UCSD-AML1 (cell line): ENCODE measurements around the gene SYNE1.
"Not testable (repeated sequence)": the region's sequence is repeated elsewhere in the genome, so short reads cannot be mapped to it uniquely, and the experiment has no call there.

Experiments
- DNase-seq: peaks from one replicate; lab custom pipeline; 2025; ENCODE audit not compliant: unreplicated experiment; lab: John Stamatoyannopoulos, UW

Gene SYNE1

DNA sequence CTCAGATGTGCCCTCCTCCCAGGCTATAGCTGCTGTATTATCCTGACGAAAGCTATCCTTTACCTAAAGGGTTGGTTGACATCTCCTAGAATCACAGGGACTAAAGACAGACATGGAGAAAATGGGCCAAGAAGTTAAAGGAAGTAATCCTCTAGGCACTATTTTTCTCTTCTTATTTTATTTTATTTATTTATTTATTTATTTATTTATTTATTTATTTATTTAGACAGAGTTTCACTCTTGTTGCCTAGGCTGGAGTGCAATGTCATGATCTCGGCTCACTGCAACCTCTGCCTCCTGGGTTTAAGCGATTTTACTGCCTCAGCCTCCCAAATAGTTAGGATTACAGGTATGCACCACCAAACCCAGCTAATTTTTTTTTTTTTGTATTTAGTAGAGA lies 309.0 kb downstream of the SYNE1 start:
- not testable (repeated sequence) for DNase-seq

DNA sequence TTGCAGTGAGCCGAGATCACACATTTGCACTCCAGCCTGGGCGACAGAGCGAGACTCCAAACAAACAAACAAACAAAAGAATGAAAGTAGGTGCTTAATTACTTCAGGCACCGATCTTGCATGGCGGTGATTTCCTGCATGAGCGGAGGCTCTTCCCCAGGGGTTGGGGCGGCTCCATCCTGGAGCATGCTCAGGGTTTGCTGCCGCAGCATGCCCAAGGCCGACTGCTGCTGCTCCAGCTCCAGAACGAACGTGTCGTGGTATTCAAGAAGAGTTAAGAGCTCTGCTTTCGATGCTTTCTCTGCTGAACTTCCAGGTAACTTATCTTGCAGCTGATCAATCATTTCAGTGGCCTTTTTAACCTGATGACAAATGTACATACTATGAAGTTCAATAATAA lies 313.8 kb downstream of the SYNE1 start:
- no peak for DNase-seq

DNA sequence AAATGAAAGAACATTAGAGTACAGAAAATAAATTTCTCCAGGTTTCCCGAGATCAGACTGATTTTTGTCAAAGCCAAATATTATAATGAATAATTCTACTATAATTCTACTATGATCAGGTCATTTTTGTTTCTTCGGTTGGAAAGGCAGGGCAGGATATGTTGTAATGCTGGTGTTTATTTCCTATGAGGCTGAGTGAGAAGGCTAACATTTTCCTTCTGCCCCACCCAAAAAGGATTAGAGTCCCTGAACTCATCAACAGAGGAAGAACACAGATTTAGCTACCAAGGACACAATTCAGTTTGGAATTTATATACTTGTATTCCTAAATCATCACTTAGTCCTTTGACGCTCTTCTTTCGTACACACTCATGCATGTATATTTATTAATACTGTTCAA lies 318.9 kb downstream of the SYNE1 start:
- no peak for DNase-seq

DNA sequence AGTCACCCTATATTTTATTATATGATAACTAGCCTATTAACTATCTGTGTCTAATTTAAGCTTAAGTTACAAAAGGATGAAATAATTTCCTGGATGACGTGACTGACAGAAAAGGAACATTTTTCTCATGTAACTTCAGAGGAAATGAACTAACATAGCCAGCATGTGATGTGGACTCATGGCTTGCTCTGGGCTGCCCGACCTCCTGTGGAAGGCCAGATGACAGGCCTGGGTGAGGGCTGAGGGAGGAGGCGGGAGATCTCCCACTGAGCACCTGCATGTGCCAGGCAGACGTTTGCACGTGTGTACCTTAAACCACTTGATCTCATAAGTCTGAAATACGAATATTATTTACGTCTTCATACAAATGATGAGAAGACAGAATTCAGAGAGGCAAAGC lies 321.1 kb downstream of the SYNE1 start:
- no peak for DNase-seq

DNA sequence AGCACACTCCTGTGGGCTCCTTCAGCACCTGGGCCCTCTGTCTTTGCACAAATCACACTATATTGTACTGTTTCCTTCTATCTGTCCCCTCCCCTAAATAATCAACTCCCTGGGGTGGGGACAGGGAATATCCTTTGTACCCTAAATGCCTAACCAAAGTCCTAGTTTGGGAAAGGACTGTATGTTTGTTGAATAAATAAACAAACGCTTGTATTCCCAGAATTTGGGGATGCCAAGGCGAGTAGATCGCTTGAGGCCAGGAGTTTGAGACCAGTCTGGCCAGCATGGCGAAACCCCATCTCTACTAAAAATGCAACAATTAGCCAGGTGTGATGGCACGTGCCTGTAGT lies 322.7 kb downstream of the SYNE1 start:
- no peak for DNase-seq

DNA sequence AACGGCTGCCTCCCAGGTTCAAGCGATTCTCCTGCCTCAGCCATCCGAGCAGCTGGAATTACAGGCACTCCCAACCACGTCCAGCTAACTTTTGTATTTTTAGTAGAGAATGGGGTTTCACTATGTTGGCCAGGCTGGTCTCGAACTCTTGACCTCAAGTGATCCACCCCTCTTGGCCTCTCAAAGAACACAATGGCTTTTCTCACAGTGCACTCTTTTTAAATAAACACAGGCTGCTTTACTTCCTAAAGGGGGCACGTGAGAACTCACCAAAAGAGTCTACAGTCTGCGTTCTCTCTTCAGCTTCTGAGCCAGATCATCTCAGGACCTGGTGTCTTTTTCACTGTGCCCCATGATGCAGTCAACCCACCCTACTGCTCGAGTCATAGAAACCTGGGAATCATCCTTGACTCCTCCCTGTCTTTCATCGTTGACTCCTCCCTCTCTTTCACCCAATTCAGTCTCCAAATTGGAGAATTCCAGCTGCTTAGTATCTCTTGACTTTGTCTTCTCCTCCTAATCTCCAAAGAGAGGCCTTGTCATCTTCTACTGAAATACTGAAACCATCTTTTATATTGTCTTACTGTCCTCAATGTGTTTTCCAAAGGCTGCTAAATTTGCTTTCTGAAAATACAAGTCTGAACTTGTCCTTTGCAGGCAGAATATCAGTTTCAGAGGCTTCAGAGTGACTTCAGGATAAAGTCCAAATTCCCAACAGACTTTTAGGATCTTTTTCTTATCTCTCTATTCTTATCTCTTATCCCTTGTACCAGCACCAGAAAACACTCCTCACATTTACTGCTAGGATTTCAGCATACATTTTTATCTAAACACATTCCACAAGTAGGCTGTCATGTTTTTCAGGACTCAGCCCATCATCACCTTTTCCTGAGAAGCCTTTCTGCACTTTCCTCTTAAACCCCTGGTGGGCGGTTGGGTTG lies 323.4 kb downstream of the SYNE1 start:
- no peak for DNase-seq

DNA sequence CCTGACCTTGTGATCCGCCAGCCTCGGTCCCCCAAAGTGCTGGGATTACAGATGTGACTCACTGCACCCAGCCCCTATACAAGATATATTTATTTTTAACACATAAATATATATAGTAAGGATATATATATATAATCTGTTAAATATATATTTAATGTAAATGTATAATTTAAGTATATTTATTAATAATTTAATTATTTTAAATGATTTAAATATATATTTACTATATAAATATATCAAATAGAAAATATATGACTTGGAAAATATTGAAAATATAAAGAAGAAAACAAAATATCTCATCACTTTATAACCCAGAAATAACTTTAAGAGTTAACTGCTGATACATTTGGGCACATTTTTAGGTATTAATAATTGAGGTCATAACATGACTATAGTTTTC lies 324.7 kb downstream of the SYNE1 start:
- no peak for DNase-seq

DNA sequence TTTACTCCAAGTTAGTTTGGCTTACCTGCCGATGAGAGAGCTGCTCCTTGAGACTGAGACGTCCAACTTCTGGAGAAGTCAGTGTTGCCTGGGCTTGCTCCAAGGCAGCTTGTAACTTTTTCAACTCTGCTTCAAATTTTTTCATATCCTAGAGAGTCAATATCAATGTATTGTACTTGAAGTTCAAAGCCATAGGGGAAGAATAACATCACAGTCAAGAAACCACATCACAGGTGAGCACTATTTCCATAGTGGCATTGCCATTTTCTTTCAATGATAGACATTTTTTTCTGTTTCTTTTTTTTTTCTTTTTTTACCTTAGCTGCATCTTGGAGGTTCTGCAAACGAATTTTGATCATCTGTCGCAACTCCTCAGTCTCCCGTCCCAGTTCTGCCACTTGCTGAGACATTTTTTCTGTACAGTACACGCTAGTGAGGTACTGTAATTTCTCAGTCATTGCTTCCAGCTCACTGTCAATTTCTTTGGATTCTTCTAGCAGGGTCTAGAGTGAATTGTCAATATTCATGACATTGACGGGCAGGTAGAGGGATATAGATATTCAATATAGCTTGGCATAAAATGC lies 326.7 kb downstream of the SYNE1 start:
- no peak for DNase-seq

DNA sequence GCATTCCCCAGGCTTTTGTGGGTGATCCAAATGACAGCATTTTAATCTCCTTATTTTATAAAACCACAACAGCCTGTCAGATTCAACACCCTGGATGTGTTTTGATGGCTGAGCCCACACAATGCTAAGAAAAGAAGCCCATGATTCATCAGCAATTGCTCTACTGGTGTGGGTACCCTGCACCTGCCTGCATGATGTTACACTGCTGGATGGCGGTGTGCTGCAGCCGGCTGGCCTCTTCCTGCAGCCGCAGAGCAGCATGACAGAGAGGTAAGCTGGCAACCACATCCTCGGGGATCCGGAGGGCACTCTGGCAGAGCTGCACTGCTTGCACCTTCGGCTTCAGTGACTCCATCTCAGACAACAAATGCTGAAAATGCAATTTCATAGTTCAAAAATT lies 327.5 kb downstream of the SYNE1 start:
- DNase-seq = peak; percentile 16

DNA sequence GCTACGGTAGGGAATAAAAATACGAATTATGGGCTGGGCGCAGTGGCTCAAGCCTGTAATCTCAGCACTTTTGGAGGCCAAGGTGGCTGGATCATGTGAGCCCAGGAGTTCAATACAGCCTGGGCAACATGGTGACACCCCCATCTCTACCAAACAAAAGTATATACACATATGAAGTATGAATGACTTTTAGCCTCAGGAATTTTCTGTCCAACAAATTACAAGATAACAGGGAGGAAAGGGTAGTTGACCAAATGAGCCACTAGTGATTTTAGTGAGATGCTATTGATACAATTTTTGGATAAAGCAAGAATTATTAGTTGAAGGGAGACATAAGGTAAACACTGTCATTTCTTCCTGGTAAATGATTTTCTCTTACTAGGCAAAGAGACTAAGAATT lies 328.2 kb downstream of the SYNE1 start:
- DNase-seq = no peak

DNA sequence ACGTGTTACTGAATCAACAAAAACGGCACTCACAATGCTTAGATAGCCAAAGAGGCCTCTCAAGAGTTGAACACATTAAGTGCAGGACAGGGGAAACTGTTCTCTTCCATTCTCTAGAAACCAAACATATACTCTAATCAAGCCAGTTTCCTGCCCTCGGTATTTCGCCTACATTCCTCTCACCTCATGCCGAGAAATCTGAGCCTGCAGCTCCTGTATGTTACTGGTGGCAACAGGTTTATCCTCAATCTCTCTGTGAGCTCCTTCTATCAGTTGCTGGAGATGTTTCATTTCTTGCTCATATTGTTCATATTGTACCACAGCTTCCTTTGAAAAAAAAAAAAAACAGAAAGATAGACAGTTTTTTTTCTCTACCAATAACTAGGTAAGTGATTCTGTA lies 328.9 kb downstream of the SYNE1 start:
- no peak for DNase-seq

DNA sequence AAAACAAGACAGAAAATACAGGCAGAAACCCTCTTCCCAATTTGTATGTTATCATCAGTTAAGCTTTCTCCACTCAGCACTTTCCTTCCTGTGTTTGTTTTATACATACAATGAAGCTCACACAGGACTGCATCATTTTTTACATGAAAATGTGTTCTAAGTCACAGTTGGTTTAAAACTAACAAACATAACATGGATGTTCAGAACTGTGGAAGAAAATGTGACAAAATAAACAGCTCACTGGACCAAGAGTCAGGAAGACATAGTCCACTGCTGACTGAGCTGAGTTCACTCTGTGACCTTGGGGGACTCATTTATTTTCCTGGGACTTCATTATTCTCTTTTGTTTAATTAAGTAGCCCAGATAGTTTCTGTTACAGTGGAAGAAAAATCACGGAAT lies 331.5 kb downstream of the SYNE1 start:
- DNase-seq = no peak

DNA sequence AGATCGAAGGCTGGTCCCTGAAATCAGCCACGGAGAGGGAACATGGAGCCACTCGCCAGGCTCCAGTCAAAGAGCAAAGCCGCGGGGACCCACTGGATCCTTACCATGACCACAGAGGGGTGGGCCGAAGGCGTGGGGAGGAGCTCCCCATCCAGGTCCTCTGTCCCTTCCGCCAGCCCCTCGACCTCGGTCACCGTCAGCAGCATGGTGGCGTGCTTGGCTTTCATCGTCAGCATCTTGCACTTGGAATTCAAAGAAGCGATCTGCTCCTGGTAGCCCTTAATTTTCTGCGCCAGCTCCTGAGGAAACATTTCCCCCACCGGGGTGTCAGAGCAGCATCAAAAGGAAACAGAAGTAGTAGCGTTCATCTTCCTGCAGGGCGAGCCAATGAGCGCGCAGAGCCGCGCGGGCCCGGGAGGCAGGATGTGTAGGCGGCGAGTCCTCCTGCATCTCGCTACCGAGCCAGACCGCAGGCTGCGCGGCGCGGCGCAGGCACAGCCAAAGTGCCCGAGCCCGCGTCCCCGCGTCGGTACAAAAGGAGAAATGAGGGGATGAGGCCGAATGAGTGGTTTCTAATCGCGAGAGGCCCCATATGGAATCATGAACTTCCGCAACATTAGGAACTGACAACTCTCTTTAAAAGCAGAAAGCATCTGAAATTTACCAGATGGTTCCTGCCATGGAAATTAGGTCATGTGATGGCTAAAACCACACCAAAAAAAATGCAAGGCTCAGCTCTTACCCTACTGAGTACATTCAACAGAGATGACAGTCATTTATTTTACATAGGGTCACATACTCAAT lies 335.2 kb downstream of the SYNE1 start:
- peak; percentile 91 for DNase-seq

DNA sequence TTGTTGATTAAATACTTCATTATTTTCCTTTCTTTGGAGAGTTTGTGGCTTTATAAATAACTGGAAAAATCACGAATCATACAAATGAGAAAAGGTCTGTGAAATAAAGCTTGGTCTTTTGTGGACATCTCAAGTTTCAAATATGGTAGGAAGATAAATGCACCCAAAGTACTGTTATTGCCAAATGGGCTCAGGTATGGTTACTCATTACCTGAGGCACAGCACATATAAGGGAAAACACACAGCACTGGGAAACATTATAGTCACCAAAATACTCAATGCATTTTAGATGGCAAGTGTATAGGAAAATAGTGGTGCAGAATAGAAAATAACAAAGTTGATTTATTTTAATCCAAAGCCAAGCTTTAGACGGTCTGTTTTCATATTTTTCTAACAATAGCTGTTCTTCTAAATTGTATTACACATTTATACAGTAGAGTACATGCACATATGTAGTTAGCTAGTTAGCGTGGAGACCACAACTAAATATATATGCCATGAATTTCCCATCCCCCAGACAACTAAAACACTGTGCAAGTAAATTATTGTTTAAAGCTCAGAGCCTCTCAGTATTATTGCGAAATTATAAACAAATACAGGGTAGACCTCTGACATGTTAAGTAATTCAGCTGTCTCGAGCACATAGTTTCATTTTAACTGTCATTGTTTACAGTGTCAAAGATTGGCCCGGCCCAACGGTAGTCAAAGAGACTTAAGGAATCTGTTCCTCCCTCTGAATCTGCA lies 336.0 kb downstream of the SYNE1 start:
- no peak for DNase-seq

DNA sequence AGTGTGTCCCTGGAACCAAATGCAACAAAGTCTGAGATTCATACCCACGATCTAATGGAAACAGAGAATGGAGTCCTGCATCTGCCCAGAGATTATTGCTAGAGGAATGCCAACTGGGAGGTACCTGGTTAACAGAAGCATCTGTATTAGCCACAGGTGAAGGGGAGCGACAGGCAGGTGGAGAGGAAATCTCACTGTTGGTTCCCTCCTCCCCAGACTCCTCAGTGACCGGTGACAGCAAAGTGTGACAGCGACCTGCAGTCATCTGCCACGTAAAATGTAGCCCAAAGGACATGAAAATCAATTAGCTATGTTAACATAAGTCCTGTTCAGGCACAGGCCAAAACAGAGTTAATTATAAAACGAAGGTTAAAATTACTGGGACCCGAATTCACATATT lies 336.6 kb downstream of the SYNE1 start:
- no peak for DNase-seq

DNA sequence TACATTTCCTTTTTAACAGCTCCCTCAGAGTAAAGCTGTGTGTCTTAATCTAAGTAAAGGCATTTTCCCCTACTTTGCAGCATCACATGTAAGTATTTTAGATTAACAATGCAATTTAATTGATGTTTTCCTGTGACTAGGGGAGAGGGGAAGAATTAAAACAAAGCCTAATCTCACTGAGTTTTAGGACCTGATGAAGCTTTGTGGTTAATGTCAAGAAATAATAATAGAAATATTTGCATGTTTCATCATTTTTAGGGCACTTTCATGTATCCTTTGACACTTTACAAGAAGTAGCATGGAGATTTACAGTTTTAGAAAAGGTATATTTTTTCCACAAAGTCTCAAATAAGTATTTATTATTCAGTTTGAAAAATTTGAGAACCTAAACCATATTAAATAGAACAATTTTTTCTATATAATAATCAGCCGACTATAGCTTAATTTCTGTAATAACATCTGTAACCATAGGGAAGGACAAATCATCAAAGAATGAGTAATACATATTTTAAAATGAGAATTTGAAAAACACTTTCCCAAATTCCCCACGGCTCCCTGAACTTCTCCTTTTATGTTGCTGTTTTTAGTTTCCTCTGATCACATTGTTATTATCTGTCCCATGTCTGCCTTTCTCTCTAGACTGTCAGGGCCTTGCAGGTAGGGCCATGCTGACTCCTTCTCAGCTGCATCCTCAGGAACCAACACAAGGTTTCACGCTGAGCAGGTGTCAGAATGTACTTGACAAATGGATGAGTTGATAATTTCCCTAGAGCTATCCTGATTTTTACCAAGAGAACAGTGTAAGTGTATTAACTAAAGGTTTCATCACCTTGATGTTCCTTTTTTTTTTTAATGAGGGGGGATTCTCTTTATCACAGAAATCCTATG lies 338.1 kb downstream of the SYNE1 start:
- DNase-seq = no peak

DNA sequence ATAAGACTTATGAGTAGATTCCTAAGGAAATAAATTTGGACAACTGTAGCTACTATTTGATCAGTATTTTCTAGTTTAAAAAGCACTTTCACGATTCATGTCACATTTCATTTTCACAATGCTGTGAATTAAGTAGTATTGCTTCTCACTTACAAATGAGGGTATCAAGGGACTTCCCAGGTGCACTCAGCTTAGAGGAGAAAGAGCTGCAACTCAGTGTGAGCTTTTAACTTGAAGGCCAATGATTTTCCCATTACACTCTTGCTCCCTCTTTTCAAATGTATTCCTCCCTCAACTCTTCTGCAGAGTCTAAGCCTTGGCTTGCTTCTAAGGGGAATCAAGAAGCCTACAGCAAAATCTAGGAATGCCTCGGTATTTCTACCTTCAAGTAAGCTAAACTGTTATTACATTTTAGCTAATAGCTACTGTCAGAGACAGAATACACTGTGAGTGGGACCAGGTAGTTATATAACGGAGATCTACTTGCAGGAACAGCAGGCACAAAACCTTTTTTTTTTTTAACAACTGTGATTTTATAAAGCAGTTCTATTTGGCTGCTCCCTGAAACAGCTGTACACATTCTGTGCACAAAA lies 339.0 kb downstream of the SYNE1 start:
- no peak for DNase-seq

DNA sequence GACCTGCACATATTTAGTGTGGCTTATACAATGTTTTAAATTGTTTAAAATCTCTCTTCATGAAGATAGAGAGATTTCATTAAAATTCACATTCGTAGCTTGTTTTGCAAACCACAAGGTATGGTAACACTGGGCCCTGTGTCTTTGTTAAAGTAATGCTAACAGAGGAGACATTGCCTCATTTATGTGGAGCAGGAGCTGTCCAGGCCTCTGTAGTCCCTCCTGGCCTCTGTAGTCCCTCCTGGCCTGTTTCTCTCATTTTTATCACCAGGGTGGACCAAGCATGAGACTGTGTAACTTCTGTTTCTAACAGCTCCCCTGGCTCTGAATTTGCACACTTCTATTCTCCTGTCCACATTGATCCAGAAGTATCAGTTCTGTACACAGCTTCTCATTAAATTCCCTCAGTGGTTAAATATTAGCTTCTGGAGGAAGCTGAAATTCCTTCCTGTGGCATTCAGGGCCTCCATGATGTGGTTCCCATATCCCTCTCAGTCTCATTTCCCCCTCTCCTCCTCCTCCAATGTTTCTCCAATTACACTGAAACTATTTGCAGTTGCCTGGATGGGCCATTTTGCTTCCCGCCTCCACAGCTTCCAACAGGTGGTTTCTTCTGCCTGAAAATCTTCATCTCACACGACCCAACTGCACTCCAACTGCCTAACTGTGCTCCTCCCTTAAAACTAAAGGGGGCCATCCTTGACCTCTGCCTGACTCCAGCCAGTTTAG lies 340.4 kb downstream of the SYNE1 start:
- no peak for DNase-seq

DNA sequence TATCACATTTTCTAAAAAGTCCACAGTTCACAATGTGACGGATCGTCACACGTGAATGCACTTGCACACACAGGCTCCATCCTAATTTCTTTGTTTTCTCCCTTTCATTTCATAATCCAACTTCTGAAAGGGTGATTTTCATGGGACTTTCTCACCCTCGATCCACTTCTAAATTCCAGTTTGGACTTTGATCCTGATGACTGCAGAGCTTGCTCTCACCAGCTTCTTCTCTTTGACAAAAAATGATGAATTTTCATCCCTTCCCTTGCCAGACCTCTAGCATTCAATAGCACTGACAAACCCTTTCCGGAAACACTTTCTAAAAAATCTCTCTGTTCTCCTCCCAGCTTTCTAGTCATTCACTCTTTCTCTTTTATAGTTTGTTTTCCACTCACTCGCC lies 341.2 kb downstream of the SYNE1 start:
- DNase-seq = no peak
